A549 treated with DMSO at 1 μM for 4 hours (cell line): ENCODE data around the gene ANKRD61. TPM values are rescaled to one million over a fixed set of nuclear protein-coding genes. Genes with fewer than 3 reads are reported as not detected.

Source experiments
- total RNA-seq: library from RNA; stranded (reverse); fragments of 200-300 nt; extraction: Qiagen RNA extraction; gene quantifications from 5 replicates; pipeline ENCODE4 v1.2.3, GENCODE V29; 2022; ENCODE audit warnings: low read depth

Gene ANKRD61
- 0.50 to 0.99 TPM (median 0.78 TPM) in 5 replicates for total RNA-seq

DNA sequence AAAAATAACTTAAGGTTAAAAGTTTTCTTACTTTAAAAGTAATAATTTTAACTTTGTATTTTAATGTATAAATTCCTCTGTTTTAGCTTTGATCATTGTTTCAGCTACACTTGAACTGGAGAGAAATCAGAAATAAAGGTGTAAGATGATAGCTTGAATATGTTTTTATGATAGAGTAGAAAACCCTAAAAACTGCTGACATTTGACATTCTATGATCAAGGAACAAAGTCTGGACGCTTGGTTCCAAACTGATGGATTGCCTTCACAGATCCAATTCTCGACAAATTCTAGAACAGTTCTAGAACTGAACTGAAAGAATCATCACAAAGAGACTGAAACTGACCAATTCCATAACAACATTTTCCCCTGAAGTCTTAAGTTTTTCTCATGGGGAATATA lies at the start of gene ANKRD61:
Gene ANKRD61 (plus strand): TSS at position 389 of the 400 bp plus-strand sequence. CDS start 0 bp downstream, at position 389.

DNA sequence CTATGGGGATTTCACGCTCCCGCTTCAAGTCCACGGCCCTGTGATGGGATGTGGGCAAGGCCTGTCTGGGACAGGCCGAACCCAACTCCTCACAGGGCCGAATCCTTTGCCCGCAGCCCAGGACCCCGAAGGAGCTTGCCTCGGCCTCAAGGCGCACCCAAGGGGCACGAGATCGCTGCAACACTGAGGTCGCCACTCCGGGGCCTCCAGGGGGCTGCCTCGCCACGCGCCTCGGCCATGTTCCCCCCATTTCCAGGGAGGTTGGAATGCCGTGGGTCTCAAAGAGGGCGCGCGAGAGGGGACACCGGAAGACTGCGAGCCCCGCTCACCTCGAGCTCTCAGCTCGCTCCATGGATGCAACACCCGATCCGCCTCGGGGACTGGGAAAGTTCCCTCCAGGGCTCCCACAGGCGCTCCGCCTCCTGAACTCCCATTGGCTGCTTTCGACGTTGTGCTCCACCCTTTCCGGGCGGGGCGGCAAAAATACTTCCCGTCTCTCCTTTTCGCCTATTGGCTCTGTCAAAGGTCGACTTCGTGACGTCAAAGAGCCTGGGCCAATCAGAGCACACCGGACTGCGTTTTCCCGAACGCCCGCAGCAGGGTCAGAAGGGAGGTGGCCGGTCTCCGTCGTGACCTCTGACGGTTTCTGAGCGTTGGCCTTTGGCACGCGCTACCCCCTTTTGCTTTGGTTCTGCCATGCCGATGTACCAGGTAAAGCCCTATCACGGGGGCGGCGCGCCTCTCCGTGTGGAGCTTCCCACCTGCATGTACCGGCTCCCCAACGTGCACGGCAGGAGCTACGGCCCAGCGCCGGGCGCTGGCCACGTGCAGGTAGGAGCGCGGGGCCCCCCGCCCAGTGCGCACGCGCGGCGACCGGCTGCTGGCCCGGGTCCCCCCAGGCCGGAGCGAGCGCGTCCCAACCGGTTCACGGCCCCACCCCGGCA lies 22.2 kb upstream of the ANKRD61 start, which contains the start of the genes AIMP2 and PMS2:
Gene AIMP2 (plus strand): TSS at position 605 of the 944 bp plus-strand sequence. CDS start 92 bp downstream, at position 697.
Gene PMS2 (minus strand): TSS at position 382 of the 944 bp plus-strand sequence. CDS start 30 bp downstream, at position 352.

Other genes starting within 250 kb of the ANKRD61 start
- gene RNF216, start 249.7 kb upstream of the ANKRD61 start, total RNA-seq = 25.8 to 30.0 TPM (median 28.7 TPM) in 5 replicates
- not detected in 5 replicates for gene OCM, start 150.6 kb upstream of the ANKRD61 start, total RNA-seq
- gene CCZ1, start 132.6 kb upstream of the ANKRD61 start, total RNA-seq = 71.5 to 97.5 TPM (median 79.1 TPM) in 5 replicates
- 0.09 to 0.27 TPM (median 0.12 TPM) in 4 of 5 replicates, not detected in the other for gene RSPH10B, start 60.7 kb upstream of the ANKRD61 start, total RNA-seq
- gene PMS2, start 22.3 kb upstream of the ANKRD61 start, total RNA-seq = 12.0 to 15.3 TPM (median 14.0 TPM) in 5 replicates
- 85.7 to 94.1 TPM (median 92.5 TPM) in 5 replicates for gene AIMP2, start 22.1 kb upstream of the ANKRD61 start, total RNA-seq
- 56.2 to 87.6 TPM (median 81.8 TPM) in 5 replicates for gene EIF2AK1, start 27.8 kb downstream of the ANKRD61 start, total RNA-seq
- 7.1 to 8.8 TPM (median 8.7 TPM) in 5 replicates for gene USP42, start 73.6 kb downstream of the ANKRD61 start, total RNA-seq
- 21.4 to 25.4 TPM (median 22.8 TPM) in 5 replicates for gene CYTH3, start 241.2 kb downstream of the ANKRD61 start, total RNA-seq